SK-N-SH treated with all-trans-retinoic acid at 6 μM for 48 hours (cell line): ENCODE measurements around the gene BBS9.

Source experiments
- ARNTL ChIP-seq: fragments of 450-650 bp; formaldehyde crosslinking; IDR thresholded peaks from 2 replicates; pipeline ENCODE4 v1.5.0; 2020; ENCODE audit warnings: low read depth, mild to moderate bottlenecking, moderate library complexity, borderline replicate concordance
- ISL1 ChIP-seq: fragments of 250-450 bp; sonication (Bioruptor Pico); IDR thresholded peaks from 2 replicates; pipeline ENCODE4 v2.1.2; 2022; ENCODE audit warnings: mild to moderate bottlenecking, moderate library complexity
- PPARA ChIP-seq: fragments of 250-450 bp; sonication (Bioruptor Pico); IDR thresholded peaks from 2 replicates; pipeline ENCODE4 v1.5.0; 2020; ENCODE audit warnings: mild to moderate bottlenecking, borderline replicate concordance
- SNAI2 ChIP-seq: fragments of 250-450 bp; sonication (Bioruptor Pico); IDR thresholded peaks from 2 replicates; pipeline ENCODE4 v1.5.0; 2020; ENCODE audit warnings: mild to moderate bottlenecking, moderate library complexity
- TOX ChIP-seq: fragments of 250-450 bp; sonication (Bioruptor Pico); IDR thresholded peaks from 2 replicates; pipeline ENCODE4 v1.8.0; 2021; ENCODE audit warnings: mild to moderate bottlenecking, moderate library complexity, borderline replicate concordance
- ZFP3 ChIP-seq: fragments of 250-450 bp; sonication (Bioruptor Pico); IDR thresholded peaks from 2 replicates; pipeline ENCODE4 v1.5.0; 2020; ENCODE audit warnings: mild to moderate bottlenecking, moderate library complexity
- ZNF565 ChIP-seq: fragments of 450-650 bp; formaldehyde crosslinking; conservative IDR thresholded peaks from 2 replicates; pipeline ENCODE4 v1.5.0; 2020; ENCODE audit warnings: low read depth, mild to moderate bottlenecking, moderate library complexity
- TF ChIP-seq, protein P1 (sequence below): fragments of 250-450 bp; sonication (Bioruptor Pico); IDR thresholded peaks from 2 replicates; pipeline ENCODE4 v1.5.0; 2020; ENCODE audit warnings: mild to moderate bottlenecking, moderate library complexity
- TF ChIP-seq, protein P2 (sequence below): fragments of 250-450 bp; sonication (Bioruptor Pico); IDR thresholded peaks from 2 replicates; pipeline ENCODE4 v1.8.0; 2020; ENCODE audit warnings: mild to moderate bottlenecking, moderate library complexity, borderline replicate concordance
- TF ChIP-seq, protein P3 (sequence below): fragments of 250-450 bp; sonication (Bioruptor Pico); IDR thresholded peaks from 2 replicates; pipeline ENCODE4 v1.5.1; 2020; ENCODE audit warnings: low read depth, mild to moderate bottlenecking, moderate library complexity

DNA sequence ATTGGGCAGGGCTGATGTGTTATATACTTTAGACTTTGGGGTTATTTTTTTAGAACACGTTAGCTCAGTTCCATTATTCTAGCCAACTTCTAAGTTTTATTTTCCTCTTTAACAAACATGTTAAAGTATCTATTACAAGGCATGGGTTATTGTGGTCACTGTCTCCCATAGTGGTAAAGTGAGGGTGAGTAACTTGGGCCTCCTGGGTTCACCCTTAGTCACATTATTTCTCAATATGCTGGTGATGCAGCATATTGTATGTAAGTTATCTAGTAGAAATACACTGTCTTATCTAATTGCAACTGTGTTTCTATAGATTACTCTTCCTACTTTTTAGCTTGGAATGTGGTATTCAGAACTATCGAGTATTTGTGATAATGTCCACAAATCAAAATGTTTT lies 65.9 kb downstream of the BBS9 start:
- TF ChIP-seq SNAI2 (CRISPR knock-in tag) (no peak), ISL1 (no peak), ZFP3 (no peak), ZNF565 (CRISPR knock-in tag) (no peak), PPARA (no peak), TOX (no peak), ARNTL (no peak)
- TF ChIP-seq, protein P1, sequence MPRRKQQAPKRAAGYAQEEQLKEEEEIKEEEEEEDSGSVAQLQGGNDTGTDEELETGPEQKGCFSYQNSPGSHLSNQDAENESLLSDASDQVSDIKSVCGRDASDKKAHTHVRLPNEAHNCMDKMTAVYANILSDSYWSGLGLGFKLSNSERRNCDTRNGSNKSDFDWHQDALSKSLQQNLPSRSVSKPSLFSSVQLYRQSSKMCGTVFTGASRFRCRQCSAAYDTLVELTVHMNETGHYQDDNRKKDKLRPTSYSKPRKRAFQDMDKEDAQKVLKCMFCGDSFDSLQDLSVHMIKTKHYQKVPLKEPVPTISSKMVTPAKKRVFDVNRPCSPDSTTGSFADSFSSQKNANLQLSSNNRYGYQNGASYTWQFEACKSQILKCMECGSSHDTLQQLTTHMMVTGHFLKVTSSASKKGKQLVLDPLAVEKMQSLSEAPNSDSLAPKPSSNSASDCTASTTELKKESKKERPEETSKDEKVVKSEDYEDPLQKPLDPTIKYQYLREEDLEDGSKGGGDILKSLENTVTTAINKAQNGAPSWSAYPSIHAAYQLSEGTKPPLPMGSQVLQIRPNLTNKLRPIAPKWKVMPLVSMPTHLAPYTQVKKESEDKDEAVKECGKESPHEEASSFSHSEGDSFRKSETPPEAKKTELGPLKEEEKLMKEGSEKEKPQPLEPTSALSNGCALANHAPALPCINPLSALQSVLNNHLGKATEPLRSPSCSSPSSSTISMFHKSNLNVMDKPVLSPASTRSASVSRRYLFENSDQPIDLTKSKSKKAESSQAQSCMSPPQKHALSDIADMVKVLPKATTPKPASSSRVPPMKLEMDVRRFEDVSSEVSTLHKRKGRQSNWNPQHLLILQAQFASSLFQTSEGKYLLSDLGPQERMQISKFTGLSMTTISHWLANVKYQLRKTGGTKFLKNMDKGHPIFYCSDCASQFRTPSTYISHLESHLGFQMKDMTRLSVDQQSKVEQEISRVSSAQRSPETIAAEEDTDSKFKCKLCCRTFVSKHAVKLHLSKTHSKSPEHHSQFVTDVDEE (CRISPR knock-in tag) = no peak
- TF ChIP-seq, protein P2, sequence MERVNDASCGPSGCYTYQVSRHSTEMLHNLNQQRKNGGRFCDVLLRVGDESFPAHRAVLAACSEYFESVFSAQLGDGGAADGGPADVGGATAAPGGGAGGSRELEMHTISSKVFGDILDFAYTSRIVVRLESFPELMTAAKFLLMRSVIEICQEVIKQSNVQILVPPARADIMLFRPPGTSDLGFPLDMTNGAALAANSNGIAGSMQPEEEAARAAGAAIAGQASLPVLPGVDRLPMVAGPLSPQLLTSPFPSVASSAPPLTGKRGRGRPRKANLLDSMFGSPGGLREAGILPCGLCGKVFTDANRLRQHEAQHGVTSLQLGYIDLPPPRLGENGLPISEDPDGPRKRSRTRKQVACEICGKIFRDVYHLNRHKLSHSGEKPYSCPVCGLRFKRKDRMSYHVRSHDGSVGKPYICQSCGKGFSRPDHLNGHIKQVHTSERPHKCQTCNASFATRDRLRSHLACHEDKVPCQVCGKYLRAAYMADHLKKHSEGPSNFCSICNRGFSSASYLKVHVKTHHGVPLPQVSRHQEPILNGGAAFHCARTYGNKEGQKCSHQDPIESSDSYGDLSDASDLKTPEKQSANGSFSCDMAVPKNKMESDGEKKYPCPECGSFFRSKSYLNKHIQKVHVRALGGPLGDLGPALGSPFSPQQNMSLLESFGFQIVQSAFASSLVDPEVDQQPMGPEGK (CRISPR knock-in tag) = no peak
- TF ChIP-seq, protein P3, sequence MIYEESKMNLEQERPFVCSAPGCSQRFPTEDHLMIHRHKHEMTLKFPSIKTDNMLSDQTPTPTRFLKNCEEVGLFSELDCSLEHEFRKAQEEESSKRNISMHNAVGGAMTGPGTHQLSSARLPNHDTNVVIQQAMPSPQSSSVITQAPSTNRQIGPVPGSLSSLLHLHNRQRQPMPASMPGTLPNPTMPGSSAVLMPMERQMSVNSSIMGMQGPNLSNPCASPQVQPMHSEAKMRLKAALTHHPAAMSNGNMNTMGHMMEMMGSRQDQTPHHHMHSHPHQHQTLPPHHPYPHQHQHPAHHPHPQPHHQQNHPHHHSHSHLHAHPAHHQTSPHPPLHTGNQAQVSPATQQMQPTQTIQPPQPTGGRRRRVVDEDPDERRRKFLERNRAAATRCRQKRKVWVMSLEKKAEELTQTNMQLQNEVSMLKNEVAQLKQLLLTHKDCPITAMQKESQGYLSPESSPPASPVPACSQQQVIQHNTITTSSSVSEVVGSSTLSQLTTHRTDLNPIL (CRISPR knock-in tag) = no peak
